Activated B cell treated with CpG ODN at 0.5 μM for 24 hours (primary cell): ENCODE measurements around the gene RBMS1. TPM values are rescaled to one million over a fixed set of nuclear protein-coding genes. Genes with fewer than 3 reads are reported as not detected.

Experiments used
- ATAC-seq: fragments of 200-7000 bp; cut with Tn5 transposase; one replicate; pipeline ENCODE4 v1.10.0; 2021; ENCODE audit warnings: low read depth, mild to moderate bottlenecking, moderate library complexity
- CTCF ChIA-PET: fragments of 350-600 bp; sonication (Branson Sonifier 250); formaldehyde crosslinking; loops from one replicate; lab custom pipeline; 2021; ENCODE audit warnings: antibody characterized with exemption; lab: Charles Lee
- POLR2A ChIA-PET: fragments of 350-600 bp; sonication (Branson Sonifier 250); formaldehyde crosslinking; loops from one replicate; lab custom pipeline; 2021; ENCODE audit warnings: antibody characterized with exemption; lab: Charles Lee
- DNase-seq: peaks from one replicate; pipeline ENCODE4 v3.0.0; 2022
- H3K27ac Mint-ChIP-seq: one replicate; pipeline ENCODE4 v1.8.0; 2020; ENCODE audit warnings: mixed read lengths
- H3K27me3 Mint-ChIP-seq: one replicate; pipeline ENCODE4 v1.8.0; 2021; ENCODE audit warnings: mixed read lengths
- H3K36me3 Mint-ChIP-seq: one replicate; pipeline ENCODE4 v1.8.0; 2021; ENCODE audit warnings: low read depth, mixed read lengths
- H3K4me1 Mint-ChIP-seq: one replicate; pipeline ENCODE4 v1.8.0; 2021; ENCODE audit warnings: mixed read lengths
- H3K4me3 Mint-ChIP-seq: one replicate; pipeline ENCODE4 v1.8.0; 2020; ENCODE audit warnings: mild to moderate bottlenecking, mixed read lengths
- H3K9me3 Mint-ChIP-seq: one replicate; pipeline ENCODE4 v1.8.0; 2020; ENCODE audit warnings: mixed read lengths
- intact Hi-C: fragments of 100-400 bp; cut with micrococcal nuclease; formaldehyde crosslinking; loops from one replicate; pipeline ENCODE4 v1.15.1; 2024
- total RNA-seq: library from RNA; stranded (reverse); gene quantifications from 2 replicates; pipeline ENCODE4 v1.2.3, GENCODE V29; 2022
- TF ChIP-seq, protein P1 (sequence below): fragments of 200-600 bp; IDR thresholded peaks from one replicate; pipeline ENCODE4 v1.8.0; 2022; ENCODE audit warnings: antibody characterized with exemption, mild to moderate bottlenecking

The RBMS1 gene
- total RNA-seq, 1 donor from 2014 or later, result 30.9 TPM

DNA sequence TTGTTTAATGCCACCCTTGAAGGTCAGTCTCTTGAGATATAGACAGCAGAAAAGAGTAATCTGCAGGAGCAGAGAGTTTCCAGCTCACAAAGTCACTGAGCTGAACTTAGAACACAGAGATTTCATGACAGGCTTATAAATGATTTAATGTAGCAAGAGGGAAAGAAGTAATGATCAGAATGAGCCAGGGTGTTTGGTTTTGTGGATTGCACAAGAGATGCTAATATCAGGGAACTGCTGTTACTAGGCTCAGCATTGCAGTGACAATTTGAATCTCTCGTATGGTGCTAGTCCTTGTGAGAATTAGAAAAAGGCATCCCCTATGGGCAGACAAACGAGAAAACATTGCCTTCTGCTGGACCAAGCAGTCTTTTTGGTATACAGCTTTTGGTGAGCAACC, 231.9 kb downstream of the RBMS1 start:
- DNase-seq (no peak), ATAC-seq (no peak)
- H3K9me3 Mint-ChIP-seq, result peaks cover 2% of the 10 kb centered on the region
- ChIA-PET CTCF (no interaction called here), POLR2A (no interaction called here)
- H3K27ac Mint-ChIP-seq, result no peak overlapping the region
- H3K4me1 Mint-ChIP-seq, result no peaks in the 10 kb centered on the region
- intact Hi-C loops, result no loop called here
- peaks cover 9% of the 10 kb centered on the region for H3K27me3 Mint-ChIP-seq
- TF ChIP-seq, protein P1, sequence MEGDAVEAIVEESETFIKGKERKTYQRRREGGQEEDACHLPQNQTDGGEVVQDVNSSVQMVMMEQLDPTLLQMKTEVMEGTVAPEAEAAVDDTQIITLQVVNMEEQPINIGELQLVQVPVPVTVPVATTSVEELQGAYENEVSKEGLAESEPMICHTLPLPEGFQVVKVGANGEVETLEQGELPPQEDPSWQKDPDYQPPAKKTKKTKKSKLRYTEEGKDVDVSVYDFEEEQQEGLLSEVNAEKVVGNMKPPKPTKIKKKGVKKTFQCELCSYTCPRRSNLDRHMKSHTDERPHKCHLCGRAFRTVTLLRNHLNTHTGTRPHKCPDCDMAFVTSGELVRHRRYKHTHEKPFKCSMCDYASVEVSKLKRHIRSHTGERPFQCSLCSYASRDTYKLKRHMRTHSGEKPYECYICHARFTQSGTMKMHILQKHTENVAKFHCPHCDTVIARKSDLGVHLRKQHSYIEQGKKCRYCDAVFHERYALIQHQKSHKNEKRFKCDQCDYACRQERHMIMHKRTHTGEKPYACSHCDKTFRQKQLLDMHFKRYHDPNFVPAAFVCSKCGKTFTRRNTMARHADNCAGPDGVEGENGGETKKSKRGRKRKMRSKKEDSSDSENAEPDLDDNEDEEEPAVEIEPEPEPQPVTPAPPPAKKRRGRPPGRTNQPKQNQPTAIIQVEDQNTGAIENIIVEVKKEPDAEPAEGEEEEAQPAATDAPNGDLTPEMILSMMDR, result no peak
- no peaks in the 10 kb centered on the region for H3K36me3 Mint-ChIP-seq
- H3K4me3 Mint-ChIP-seq, result no peak overlapping the region

DNA sequence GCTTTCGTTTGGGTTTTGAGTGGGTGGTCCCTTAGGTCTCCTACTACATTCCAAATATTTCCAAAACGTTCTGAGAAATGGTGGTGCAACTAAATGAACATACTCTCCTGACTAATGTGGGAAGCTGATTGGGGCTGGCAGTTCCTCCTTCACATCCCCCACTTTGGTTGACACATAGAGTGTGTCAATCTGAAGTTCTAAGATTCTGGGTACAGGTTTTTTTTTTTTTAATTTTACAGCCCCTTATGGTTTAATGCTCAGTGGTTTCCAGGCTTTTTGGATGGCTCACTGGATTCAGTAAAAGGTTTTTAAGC, 235.2 kb downstream of the RBMS1 start:
- Mint-ChIP-seq H3K9me3 (peaks cover 2% of the 10 kb centered on the region), H3K36me3 (no peaks in the 10 kb centered on the region), H3K4me1 (no peaks in the 10 kb centered on the region), H3K4me3 (no peak overlapping the region), H3K27ac (no peak overlapping the region), H3K27me3 (peaks cover 15% of the 10 kb centered on the region)
- intact Hi-C loops, result no loop called here
- ChIA-PET CTCF (no interaction called here), POLR2A (no interaction called here)
- DNase-seq, result no peak
- TF ChIP-seq, protein P1, result no peak
- no peak for ATAC-seq

GRCh38 chr2:160257743-160258491, 235.7 kb downstream of the RBMS1 start:
- intact Hi-C loops, result no loop called here
- ATAC-seq (no peak), DNase-seq (no peak)
- no peaks in the 10 kb centered on the region for H3K36me3 Mint-ChIP-seq
- no peak overlapping the region for H3K4me3 Mint-ChIP-seq
- peaks cover 2% of the 10 kb centered on the region for H3K9me3 Mint-ChIP-seq
- TF ChIP-seq, protein P1, result no peak
- H3K4me1 Mint-ChIP-seq, result no peaks in the 10 kb centered on the region
- no peak overlapping the region for H3K27ac Mint-ChIP-seq
- ChIA-PET POLR2A (no interaction called here), CTCF (interaction anchor here (0.6 to 6.5 kb wide), 2 partner anchors 13 to 417 kb away, joined by 3 to 33 read pairs; no protein-coding TSS in a partner anchor)
- H3K27me3 Mint-ChIP-seq, result peaks cover 15% of the 10 kb centered on the region

- Mint-ChIP-seq H3K36me3 (no peaks in the 10 kb centered on the region), H3K27me3 (peaks cover 15% of the 10 kb centered on the region), H3K9me3 (peaks cover 2% of the 10 kb centered on the region), H3K27ac (no peak overlapping the region), H3K4me1 (peaks cover 5% of the 10 kb centered on the region), H3K4me3 (no peak overlapping the region)
- no peak for DNase-seq
- POLR2A ChIA-PET, result no interaction called here
- ATAC-seq, result no peak
- intact Hi-C loops, result no loop called here
- CTCF ChIA-PET, result interaction anchor here (0.6 to 6.5 kb wide), 3 partner anchors 14 to 738 kb away, joined by 3 to 54 read pairs (median 33); no protein-coding TSS in a partner anchor
- TF ChIP-seq, protein P1, result no peak
Observed at GRCh38 chr2:160257041-160257742, 236.4 kb downstream of the RBMS1 start.

DNA sequence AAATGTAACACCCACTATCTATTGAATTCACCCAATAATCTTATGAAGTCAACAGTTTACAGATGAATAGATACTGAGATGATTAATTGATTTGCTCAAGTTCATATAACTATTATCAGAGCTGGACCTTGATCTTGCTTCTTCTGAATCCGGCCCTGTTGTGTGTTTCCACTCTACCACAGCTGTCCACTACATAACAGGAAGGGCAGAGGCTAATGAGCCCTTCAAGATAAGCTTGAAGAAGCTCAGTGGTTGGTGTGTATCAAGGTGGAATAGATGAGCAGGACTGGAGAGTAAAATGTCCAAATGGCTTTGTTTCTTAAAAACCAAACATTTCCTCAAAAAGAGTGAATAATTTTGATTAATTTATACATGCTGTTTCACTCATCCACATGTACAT, 237.1 kb downstream of the RBMS1 start:
- ATAC-seq, result no peak
- no peak overlapping the region for H3K27ac Mint-ChIP-seq
- ChIA-PET CTCF (interaction anchor here (6.2 to 6.5 kb wide), 2 partner anchors 14 to 738 kb away, joined by 33 to 54 read pairs; no protein-coding TSS in a partner anchor), POLR2A (no interaction called here)
- DNase-seq, result no peak
- no peaks in the 10 kb centered on the region for H3K36me3 Mint-ChIP-seq
- TF ChIP-seq, protein P1, result no peak
- no peak overlapping the region for H3K4me3 Mint-ChIP-seq
- intact Hi-C loops, result no loop called here
- peaks cover 2% of the 10 kb centered on the region for H3K9me3 Mint-ChIP-seq
- peaks cover 6% of the 10 kb centered on the region for H3K4me1 Mint-ChIP-seq
- peaks cover 14% of the 10 kb centered on the region for H3K27me3 Mint-ChIP-seq
